GM06990 (cell line): ENCODE results near the gene RERE.
"Not testable (repeated sequence)": the region's sequence is repeated elsewhere in the genome, so short reads cannot be mapped to it uniquely, and the experiment has no call there.

ENCODE experiments used
- DNase-seq: peaks from one replicate; pipeline ENCODE4 v3.0.0-alpha.2; 2011; ENCODE audit not compliant: insufficient read length; ENCODE audit errors: extremely low read depth
- H3K27me3 ChIP-seq: replicated peaks from 2 replicates; pipeline ENCODE4 v1.6.0; 2011; ENCODE audit warnings: low read length; ENCODE audit not compliant: control insufficient read depth, insufficient read depth
- H3K36me3 ChIP-seq: 2 replicates; pipeline ENCODE4 v1.5.1; 2011; ENCODE audit warnings: low read length; ENCODE audit not compliant: control insufficient read depth, insufficient read depth
- H3K4me3 ChIP-seq: replicated peaks from 2 replicates; pipeline ENCODE4 v1.5.1; 2011; ENCODE audit warnings: low read depth, mild to moderate bottlenecking, control low read depth, low read length
- CTCF ChIP-seq: IDR thresholded peaks from 2 replicates; pipeline ENCODE4 v1.5.1; 2011; ENCODE audit warnings: low read length, control low read depth, mild to moderate bottlenecking, inconsistent platforms; ENCODE audit not compliant: insufficient read depth, poor library complexity, severe bottlenecking

Gene RERE

GRCh38 chr1:8835941-8836643 lies 18.7 kb upstream of the RERE start:
- no peak overlapping the region for H3K4me3 ChIP-seq
- DNase-seq, result no peak
- no peaks in the 10 kb centered on the region for H3K27me3 ChIP-seq
- no peaks in the 10 kb centered on the region for H3K36me3 ChIP-seq
- TF ChIP-seq CTCF, result no peak

- H3K4me3 ChIP-seq, result no peak overlapping the region
- no peaks in the 10 kb centered on the region for H3K36me3 ChIP-seq
- no peak for TF ChIP-seq CTCF
- no peaks in the 10 kb centered on the region for H3K27me3 ChIP-seq
- DNase-seq, result no peak
Observed at GRCh38 chr1:8831340-8831739, 13.9 kb upstream of the RERE start.

- H3K36me3 ChIP-seq, H3K27me3 ChIP-seq, H3K4me3 ChIP-seq, DNase-seq: not testable (repeated sequence)
Observed at GRCh38 chr1:8830732-8831131, 13.3 kb upstream of the RERE start.

- no peak for DNase-seq
- H3K36me3 ChIP-seq, result no peaks in the 10 kb centered on the region
- no peak for TF ChIP-seq CTCF
- no peaks in the 10 kb centered on the region for H3K27me3 ChIP-seq
- no peak overlapping the region for H3K4me3 ChIP-seq
Observed at GRCh38 chr1:8825985-8826481, 8.6 kb upstream of the RERE start.

- no peak for DNase-seq
Observed at GRCh38 chr1:8823295-8823664, 5.8 kb upstream of the RERE start.

More at GRCh38 chr1:8823295-8823664, 5.8 kb upstream of the RERE start:
- no peaks in the 10 kb centered on the region for H3K36me3 ChIP-seq
- no peaks in the 10 kb centered on the region for H3K27me3 ChIP-seq
- H3K4me3 ChIP-seq, result no peak overlapping the region
- TF ChIP-seq CTCF, result no peak
